B cell (primary cell): ENCODE data around the gene FAM3B.

ENCODE experiments used
- EZH2 ChIP-seq: IDR thresholded peaks from 2 replicates; pipeline ENCODE4 v1.6.1; 2012; ENCODE audit warnings: borderline replicate concordance, low read depth, mild to moderate bottlenecking, moderate library complexity, low read length; ENCODE audit not compliant: insufficient read depth, poor library complexity, severe bottlenecking
- TF ChIP-seq, protein P1 (sequence below): fragments of 200-600 bp; IDR thresholded peaks from one replicate; pipeline ENCODE4 v1.8.0; 2022; ENCODE audit warnings: antibody characterized with exemption, mild to moderate bottlenecking

DNA sequence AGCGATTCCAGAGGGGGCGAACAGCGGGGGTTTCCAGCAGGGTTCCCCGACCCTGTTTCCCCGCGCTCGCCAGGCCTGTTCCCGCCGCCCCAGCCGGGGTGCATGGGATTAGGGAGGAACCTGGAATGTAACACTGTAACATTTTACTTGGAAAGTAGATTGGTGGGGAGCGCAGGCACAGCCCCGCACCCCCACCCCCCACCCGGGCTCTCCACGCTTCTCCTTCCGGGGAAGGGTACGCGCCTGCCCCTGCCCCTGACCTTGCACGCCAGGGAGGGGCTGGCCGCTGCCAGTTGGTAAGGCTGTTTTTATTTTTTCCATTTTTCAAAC, 427 bp downstream of the FAM3B start:
- TF ChIP-seq, protein P1, sequence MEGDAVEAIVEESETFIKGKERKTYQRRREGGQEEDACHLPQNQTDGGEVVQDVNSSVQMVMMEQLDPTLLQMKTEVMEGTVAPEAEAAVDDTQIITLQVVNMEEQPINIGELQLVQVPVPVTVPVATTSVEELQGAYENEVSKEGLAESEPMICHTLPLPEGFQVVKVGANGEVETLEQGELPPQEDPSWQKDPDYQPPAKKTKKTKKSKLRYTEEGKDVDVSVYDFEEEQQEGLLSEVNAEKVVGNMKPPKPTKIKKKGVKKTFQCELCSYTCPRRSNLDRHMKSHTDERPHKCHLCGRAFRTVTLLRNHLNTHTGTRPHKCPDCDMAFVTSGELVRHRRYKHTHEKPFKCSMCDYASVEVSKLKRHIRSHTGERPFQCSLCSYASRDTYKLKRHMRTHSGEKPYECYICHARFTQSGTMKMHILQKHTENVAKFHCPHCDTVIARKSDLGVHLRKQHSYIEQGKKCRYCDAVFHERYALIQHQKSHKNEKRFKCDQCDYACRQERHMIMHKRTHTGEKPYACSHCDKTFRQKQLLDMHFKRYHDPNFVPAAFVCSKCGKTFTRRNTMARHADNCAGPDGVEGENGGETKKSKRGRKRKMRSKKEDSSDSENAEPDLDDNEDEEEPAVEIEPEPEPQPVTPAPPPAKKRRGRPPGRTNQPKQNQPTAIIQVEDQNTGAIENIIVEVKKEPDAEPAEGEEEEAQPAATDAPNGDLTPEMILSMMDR = no peak
- TF ChIP-seq EZH2 = no peak
